HG03378 (cell line): ENCODE results near the gene GALNT17.

Experiments used
- ATAC-seq: cut with Tn5 transposase; IDR thresholded peaks from one replicate; pipeline ENCODE4 v1.9.1; 2021; ENCODE audit warnings: mild to moderate bottlenecking, moderate library complexity; ENCODE audit not compliant: unreplicated experiment

Gene GALNT17

DNA sequence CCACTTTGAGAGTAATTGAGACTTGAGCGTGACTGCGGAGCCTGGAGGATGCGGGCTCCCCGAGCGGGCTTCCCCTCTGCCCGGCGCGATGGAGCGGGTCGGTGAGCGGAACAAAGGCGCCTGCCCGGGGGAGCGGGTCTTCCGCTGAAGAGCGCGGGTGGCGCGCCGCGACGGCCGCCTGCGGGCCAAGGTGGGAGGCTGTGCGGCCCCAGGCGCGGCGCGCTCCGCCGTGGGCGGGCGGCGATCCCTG lies at the start of gene GALNT17:
TSS of gene GALNT17 (plus strand) at position 18 of the 250 bp plus-strand sequence.
- ATAC-seq, result no peak

DNA sequence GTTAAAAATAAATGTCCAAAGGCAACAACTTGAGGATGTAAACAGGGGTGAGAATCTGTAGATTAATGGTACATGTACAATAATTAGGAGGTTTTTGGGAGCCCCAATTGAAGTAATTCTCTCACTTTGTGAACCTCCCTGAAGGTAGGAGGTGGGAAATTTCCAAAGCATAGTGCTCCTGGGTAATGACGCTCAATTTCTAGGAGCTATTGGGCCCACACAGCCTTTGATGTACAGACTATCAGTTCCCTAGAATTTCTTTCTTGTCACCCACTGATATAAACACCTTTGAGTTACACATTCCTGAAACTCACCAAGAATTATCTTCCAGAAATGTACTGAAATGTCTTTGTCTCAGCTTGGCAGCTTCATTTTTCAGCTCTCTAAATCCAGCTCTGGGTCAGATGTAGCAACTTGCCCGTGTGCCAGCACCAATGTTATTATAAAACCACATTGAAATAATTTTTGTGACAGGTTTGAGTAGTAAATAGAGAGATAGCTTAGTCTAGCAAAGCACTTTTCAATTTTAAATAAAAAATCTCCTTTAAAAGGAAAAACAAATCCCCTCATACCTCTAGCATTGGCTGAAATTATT lies 36.6 kb upstream of the GALNT17 start:
- no peak for ATAC-seq

DNA sequence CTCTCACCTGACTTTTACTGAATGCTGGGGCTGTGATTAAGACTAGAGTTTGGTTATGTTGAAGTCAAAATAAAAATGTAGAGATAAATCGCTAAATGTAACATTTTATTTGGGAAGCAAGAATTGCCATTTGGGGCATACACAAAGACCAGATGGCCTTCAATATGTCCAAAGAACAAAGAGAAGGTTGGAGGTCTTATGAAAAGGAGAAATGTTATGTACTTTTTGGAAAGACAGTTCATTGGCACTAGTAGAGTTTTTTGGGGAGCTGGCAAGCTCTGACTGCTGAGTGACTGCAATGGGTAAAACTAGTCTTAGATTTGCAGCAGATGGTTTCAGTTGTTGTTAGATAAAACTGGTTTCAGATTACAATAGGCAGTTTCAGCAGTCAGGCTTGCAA lies 35.6 kb upstream of the GALNT17 start:
- no peak for ATAC-seq

DNA sequence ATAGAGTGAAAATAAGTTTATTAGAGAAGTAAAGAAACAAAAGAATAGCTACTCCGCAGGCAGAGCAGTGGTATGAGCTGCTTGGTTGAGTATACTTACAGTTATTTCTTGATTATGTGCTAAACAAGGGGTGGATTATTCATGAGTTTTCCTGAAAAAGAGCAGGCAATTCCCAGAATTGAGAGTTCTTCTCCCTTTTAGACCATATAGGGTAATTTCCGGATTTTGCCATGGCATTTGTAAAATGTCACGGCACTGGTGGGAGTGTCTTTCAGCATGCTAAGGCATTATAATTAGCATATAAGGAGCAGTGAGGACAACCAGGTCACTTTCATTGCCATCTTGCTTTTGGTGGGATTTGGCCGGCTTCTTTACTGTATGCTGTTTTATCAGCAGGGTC lies 25.7 kb upstream of the GALNT17 start:
- ATAC-seq, result no peak

DNA sequence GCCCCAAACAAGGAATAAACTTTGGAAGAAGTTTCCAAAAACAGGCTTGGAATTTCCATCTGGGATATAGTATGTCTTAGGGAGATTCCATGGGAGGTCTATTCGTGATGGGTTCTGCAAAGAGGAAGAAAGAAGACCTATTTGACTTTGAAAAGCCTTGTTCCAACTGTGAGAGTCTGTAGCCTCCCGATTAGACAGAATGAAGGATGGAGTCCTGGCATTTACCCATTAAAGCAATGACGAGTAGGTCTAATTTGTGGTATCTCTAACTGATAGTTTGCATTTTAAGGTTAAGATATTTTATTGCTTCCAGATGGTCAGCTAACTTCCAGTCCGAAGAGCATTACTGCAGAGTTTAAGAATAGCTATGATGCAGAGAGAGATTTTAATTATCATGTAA lies 19.5 kb upstream of the GALNT17 start:
- no peak for ATAC-seq

DNA sequence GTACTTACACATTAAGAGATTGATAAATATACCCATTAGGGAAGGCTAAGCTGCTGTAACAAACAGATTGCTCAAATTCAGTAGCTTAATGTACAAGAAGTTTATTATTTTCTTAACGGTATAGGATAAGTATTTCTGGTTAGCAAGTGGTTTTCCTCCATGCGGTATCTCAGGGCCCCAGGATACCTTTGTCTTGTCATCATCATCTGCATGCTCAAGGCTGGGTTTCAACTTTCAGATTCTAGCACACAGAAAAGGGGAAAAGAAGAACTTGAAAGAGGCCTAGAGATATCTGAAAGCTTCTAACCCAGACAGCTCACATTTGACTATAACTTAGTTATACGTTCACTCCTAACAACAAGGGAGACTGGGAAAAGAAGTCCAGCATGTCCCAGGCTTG lies 11.8 kb upstream of the GALNT17 start:
- ATAC-seq, result no peak

DNA sequence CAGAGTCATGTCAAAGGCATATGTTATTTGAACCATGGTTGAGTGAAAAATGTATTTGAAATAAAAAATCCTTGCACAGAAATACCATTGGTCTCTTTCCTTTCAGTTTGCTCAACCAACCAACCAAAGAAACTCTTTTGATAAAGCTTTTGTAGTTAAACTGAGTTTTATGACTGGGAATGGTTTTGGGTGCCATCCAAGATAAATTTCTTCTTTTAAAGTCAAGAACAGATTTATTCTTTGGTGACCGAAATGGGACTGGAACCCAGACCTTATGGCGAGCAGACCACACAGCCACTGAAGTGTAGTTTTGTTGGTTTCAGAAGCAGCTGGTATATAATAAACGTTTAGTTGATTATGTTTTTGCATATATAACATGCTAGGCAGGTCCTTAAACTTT lies 2.8 kb upstream of the GALNT17 start:
- no peak for ATAC-seq

DNA sequence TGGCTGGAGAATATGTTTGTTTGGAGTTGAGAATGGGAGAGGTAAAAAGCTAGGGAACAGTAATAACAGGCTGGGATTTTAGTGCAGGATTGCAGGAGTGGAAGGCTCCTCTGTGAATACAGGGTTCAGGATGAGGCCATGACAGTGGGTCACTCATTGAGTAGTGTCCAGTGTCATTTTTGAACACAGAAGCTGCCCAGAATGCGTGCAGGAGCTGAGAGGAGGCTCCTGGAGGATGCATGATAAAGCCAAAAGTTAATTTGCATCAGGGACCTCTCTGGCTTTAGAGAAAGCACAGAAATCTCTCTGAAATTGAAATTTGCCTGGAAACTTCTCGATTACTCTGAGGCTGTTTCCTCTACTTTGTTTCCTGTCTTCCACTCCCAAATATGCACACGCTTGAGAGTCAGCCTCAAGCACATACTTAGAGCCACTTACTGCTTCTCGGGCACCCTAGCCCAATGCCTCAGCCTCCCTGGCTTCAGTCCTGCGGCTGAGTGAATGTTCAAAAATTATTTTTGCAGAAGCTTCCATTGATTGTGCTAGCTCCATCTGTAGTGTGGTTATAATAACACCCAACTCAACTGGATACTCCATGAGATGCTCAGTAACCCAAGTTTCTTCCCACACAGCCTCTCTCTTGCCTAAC lies 1.8 kb upstream of the GALNT17 start:
- ATAC-seq, result no peak

DNA sequence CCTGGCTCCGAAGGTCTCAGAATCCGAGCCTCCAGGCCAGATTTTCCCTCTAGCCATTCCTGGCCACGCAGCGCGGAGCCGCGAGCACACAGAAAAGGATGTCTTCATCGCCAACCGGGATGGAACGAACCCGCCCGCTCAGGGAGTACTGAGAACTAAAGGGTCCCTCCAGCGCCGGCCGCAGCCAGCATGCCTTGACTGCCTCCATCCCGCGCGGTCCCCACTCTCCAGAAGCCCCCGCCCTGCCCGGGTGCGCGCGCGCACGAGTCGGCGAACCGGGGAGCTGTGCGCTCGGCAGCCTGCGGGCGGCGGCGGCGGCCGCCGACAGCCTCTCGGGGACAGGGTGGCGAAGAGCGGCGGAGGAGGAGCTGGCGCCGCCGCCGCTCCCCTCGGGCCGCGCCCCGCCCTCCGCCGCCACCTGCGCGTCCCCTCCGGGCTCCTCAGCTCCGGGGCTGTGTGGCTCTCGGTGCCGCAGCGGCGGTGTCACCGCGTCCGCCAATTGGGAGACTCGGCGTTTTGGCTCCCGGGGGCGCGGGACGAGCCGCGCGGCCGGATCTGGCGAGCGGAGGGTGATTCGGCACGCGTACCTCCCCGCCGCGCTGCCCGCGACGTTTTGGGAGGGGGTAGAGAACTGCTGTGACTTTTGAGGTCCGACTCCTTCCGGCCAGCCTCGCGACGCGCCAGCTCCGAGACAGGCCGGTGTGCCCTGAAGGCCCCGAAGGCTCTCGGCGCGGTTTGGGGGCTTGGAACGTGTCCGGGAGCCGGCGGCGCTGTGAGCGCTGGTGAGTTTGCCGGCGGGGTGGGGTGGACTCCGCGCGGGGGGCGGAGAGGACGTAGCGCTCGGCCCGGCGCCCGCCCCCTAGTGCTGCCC lies 453 bp upstream of the GALNT17 start:
- no peak for ATAC-seq

DNA sequence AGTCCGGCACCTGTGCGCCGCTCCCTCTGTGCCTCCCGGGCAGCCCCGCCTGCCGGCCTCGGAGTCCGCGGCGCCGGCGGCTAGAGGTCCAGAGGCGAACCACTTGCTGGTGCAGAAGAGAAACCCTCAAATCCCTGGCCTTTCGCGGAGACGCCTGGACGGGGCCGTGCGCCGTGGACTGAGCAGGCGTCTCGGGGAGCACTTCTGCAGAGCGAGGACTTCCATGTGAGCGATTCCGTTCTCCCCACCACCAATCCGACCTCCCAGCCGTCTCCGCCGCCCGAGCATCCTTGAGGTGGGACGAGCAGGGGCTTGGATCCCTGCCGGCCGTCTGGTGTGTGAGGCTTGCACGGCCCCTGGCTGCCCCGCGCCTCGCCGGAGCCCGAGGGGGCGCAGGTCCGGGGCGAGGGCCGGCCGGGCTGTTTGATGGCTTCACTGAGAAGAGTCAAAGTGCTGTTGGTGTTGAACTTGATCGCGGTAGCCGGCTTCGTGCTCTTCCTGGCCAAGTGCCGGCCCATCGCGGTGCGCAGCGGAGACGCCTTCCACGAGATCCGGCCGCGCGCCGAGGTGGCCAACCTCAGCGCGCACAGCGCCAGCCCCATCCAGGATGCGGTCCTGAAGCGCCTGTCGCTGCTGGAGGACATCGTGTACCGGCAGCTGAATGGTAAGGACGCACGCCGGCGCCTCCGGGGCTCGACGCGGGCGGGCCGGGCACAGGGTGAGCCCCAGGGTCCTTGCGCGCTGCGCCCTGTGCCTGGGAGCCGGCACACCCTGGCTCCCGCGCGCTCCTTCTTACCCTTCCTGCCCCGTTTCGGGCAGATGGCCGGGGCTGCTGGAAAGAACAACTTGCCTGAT lies 660 bp downstream of the GALNT17 start:
- ATAC-seq, result no peak

DNA sequence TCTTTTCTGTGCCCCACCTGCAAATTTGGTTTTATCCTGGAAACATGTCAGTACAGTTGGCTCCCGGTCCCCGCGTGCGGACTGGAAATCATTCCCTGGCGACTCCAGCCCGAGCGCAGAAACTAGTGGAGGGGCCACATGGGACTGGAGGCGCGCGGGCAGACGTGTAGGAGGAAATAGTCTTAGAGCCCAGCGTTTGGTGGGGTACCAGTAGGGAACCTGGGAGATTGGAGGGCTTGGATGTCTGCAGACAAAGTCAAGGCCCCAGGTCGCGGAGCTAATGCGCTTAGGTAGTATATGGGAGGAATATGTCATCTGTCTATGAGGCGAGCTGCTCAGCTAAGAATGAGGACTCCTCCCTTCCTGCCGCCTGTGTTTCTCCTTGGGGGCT lies 1.3 kb downstream of the GALNT17 start:
- no peak for ATAC-seq

DNA sequence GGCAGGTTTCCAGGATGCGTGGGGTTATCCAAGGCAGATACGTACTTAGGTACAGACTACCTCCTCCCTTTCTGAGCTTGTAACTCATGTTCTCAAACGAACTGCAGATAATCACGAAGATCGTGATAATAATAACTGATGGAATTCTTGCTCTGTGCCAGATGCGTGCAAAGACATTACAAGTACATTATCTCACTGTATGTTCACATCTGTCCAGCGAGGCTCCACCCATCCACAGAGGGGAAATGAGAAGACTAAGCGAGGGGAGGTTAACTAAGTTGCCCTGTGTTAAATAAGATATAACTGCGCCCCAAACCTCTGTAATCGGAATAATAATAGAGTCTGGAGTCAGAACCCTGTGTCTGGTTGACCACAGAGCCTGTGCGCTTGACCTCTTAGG lies 1.9 kb downstream of the GALNT17 start:
- no peak for ATAC-seq

DNA sequence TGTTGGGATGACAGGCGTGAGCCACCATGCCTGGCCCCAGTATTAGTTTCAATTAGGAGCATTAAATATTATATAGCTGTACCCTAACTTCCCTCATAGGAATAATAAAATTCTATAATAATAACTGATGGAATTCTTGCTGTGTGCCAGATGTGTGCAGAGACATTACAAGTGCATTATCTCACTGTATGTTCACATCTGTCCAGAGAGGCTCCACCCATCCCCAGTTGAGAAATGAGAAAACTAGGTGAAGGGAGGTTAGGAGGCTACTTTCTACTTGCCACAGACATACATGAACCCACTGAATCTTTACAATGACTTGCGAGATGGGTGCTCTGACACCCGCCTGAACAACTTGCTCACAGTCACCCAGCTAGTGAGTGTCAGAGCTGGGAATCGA lies 3.2 kb downstream of the GALNT17 start:
- ATAC-seq, result no peak

DNA sequence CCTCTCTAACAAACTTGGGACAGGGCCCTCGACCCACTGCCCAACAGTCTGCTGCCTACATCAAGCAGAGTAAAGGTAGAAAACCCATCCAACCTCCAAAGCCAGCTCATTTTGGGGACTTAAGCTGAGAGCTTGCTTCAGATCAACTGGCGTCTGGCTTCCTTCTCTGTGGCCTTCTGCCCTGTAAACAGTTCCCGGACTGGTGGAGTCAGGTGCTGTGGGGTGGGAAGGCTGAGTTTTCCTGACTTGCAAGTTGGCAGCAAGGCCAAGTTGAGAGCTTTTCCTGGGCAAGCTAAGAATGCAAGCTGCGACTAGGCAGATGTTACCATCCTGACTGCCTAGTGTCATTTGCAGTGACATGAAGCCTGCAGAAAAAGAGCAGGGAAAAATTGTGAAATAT lies 3.7 kb downstream of the GALNT17 start:
- no peak for ATAC-seq

DNA sequence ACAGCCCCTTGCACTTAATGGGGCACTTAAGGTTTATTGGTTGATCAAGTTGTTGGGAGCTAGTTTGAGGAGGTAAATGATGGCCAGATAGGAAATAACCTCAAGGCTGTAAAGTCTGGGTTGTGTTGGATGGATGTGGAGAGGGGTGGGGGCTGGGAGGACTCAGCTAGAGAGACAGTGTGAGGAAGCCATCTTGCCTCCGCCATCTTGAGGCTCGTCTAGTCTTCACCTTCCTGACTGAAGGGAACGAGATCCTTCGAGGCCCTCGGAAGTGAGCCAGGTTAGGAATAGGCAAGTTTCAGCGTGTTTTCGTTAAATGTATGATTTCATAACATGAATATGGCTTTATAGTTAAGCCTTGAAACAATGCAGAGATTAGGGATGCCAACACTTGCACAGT lies 5.5 kb downstream of the GALNT17 start:
- ATAC-seq, result no peak

DNA sequence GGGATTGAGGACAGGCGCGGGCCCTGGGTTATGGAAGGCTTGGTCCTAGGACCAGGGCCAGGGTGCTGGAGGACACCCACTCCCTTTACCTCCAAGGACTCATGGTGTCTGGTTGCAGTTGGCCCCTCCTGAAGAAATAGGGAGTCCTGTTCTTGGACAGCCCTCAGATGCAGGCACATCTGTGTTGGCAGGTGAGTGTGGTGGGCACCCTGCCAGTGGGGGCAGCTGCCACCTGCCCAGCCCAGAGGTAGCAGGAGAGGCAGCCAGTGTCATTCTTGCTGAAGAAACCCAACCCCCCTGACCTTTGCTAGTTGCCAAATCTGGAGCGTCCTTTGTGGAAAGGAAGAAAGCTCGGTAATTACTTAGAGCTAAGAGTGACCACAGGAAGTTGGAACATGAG lies 8.3 kb downstream of the GALNT17 start:
- ATAC-seq, result no peak

DNA sequence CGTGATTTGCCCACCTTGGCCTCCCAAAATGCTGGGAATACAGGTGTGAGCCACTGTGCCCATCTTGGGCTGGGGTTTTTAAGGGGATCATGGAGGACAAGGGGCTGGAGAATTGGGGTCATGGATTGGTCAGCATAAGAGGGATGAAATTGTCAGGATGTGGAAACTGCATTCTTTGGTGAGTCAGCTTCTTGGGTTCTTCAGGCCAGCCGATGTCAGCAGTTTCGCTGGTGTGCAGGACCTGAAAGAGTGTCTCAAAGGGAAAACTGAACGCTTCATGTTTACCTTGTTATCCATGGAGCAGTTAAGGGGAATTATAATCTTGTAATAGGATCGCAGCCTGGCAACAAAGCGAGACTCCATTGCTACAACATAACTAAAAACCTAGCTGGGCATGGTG lies 13.0 kb downstream of the GALNT17 start:
- no peak for ATAC-seq

DNA sequence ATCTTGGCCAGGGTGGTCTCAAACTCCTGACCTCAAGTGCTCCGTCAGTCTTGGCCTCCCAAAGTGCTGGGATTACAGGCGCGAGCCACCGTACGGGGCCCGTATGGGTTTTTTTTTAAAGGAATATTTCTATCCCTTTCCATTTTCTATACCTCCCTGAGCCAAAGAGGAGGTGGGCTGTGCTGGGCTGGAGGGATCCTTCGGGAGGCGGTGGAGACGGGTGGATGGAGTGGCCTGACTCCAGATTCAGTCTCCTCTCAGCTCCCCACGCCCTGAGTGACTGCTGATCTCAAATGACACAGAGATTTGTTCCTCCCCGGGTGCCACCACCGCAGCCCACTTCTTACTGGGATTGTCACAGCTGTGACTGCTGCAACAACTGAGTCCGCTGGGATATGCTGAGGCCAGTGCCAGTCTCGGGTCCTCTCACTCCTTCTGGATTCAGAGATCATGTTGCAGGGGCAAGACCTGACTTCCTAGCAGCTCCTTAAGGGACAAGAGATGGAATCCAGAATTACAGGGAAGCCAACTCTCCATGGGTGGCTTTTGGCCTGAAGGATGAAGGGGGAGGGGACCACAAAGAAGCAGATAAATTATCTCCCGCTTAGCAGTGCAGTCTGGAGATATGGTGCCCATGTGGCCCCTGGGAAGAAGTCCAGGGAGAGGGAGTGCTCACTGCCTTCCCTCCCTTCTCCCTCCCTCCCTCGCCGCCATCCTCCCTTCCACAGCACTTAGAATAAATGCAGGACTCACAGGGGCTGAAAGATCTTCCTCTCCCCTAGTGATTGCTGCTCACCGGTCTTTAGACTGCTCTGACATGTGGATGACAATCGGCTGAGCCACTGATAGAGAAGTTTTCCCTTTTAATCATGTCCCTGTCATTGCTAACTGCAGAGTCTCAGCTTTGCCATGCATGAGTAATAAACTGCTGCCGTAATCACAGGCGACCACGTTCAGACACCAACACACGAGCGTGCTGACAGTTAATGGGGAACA lies 14.3 kb downstream of the GALNT17 start:
- no peak for ATAC-seq

DNA sequence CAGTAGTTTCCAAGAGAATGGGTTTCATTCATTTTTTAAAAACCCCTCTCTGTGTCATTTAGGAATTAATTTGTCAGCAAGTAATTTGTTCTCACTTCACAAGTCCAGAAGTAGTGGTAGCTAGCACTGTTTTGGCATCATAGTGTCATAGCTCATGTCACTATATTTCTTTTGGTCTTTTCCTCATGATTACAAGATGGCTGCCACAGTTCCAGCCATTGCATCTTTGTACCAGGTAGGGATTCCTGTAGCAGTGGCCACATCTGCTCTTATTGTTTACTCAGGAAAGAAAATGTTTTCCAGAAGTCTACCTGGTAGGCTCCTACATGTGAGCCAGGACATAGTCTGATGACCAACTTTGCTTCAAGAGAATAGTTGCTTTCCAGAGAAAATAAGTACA lies 16.2 kb downstream of the GALNT17 start:
- ATAC-seq, result no peak

DNA sequence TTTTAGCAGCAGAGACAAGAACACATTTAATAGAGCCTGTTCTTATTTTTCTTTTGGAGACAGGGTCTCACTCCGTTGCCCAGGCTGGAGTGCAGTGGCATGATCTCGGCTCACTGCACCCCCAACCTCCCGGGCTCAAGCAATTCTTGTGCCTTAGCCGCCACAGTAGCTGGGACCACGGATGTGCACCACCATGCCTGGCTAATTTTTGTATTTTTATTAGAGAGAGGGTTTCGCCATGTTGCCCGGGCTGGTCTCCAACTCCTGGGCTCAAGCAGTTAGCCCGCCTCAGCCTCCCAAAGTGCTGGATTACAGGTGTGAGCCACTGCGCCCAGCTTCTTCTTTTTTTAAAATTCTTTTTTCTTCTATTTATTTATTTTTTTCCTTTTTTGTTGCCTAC lies 23.3 kb downstream of the GALNT17 start:
- ATAC-seq, result no peak
